Lower leg skin (tissue), 4 donors: ENCODE measurements around the gene SMIM13. TPM values are rescaled to one million over a fixed set of nuclear protein-coding genes. Genes with fewer than 3 reads are reported as not detected.

Source experiments
- DNase-seq, 2 donors: peaks; one replicate each; pipeline ENCODE4 v3.0.0-alpha.2; 2019; ENCODE audit warnings: low spot score in 2 of 2
- H3K4me3 ChIP-seq: fragments of 200-600 bp; sonication (generic); 2 replicates; pipeline ENCODE4 v1.5.1; 2017; ENCODE audit warnings: mild to moderate bottlenecking, low read depth; ENCODE audit not compliant: poor library complexity, severe bottlenecking
- POLR2A ChIP-seq, 2 donors: fragments of 450-650 bp; IDR thresholded peaks; one replicate each; pipeline ENCODE4 v1.6.1; 2016 to 2017; ENCODE audit warnings: antibody characterized with exemption in 2 of 2, mild to moderate bottlenecking in 1 of 2, moderate library complexity in 1 of 2
- WGBS, 2 donors: methylation state at CpG; one replicate each; pipeline ENCODE4 v1.1.5; 2018; 5-methylcytosine and 5-hydroxymethylcytosine counted together
- intact Hi-C: fragments of 100-400 bp; cut with DNase I; formaldehyde crosslinking; loops from one replicate; pipeline ENCODE4 v1.15.0; 2023; ENCODE audit warnings: low total_unique reads
- total RNA-seq, 4 donors: library from RNA; depleted of rRNA; stranded (reverse); fragments of >200 nt; gene quantifications; one replicate each; pipeline ENCODE4 v1.1.0, GENCODE V29; 2016
- TF ChIP-seq, protein P1 (sequence below), 3 donors: fragments of 450-650 bp; IDR thresholded peaks; one replicate each; pipeline ENCODE4 v1.5.1; 2016; ENCODE audit warnings: antibody characterized with exemption in 3 of 3, mild to moderate bottlenecking in 3 of 3, moderate library complexity in 2 of 3

The SMIM13 gene
- total RNA-seq, 4 donors from 2014 or later = 7.6 to 13.9 (median 10.2) TPM

DNA sequence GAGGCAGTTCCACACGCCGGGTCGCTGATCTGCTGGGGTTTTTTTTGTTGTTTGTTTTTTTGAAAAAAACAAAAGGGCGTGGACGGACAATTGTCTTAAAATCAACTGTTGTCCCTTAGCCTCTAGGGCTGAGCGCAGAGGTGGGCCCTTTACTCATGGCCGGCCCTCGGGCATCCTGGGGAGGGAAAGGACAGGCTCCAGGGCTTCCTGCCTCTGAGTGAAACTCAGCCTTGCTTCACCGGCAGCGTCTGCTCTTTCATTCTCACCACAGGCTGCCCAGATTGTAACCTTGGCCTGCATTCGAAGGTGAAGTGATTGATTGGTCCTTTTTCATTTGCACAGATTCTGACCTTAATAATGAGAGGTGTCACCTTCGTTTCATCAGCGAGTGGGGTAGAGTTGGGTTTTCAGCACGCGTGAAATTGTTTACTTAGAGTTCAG, 797 bp downstream of the SMIM13 start:
- 0% methylated on average over 15 of the region's 15 CpGs for WGBS, 2 donors
- DNase-seq = peak in 1 of 2 donors; percentile 88

DNA sequence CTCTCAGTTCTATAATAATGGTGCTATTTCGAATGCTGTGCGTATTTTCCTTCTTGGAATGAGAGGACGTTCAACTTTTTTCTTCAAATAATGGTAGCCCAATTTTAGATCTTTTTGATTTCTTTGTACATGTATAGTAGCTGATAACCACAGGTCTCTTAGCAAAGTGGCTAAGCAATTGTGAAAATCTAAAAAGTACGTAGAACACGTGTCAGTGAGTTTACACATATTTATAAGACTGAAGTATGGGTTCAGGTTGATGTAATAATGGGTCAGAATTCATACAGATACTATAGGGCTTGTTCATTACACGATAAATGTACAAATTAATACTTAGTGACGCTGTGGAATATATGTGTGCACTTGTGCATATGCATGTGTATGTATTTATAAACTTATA, 1.3 kb downstream of the SMIM13 start:
- no peak overlapping the region for H3K4me3 ChIP-seq
- TF ChIP-seq, protein P1, sequence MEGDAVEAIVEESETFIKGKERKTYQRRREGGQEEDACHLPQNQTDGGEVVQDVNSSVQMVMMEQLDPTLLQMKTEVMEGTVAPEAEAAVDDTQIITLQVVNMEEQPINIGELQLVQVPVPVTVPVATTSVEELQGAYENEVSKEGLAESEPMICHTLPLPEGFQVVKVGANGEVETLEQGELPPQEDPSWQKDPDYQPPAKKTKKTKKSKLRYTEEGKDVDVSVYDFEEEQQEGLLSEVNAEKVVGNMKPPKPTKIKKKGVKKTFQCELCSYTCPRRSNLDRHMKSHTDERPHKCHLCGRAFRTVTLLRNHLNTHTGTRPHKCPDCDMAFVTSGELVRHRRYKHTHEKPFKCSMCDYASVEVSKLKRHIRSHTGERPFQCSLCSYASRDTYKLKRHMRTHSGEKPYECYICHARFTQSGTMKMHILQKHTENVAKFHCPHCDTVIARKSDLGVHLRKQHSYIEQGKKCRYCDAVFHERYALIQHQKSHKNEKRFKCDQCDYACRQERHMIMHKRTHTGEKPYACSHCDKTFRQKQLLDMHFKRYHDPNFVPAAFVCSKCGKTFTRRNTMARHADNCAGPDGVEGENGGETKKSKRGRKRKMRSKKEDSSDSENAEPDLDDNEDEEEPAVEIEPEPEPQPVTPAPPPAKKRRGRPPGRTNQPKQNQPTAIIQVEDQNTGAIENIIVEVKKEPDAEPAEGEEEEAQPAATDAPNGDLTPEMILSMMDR (IDR thresholded peaks at IDR 0.05) = no peak
- no peak for TF ChIP-seq POLR2A (IDR thresholded peaks at IDR 0.05)
- WGBS, 2 donors = 34 to 44% methylated on average over 7 of the region's 7 CpGs

More for the DNA sequence above, 797 bp downstream of the SMIM13 start:
- TF ChIP-seq, protein P1 (IDR thresholded peaks at IDR 0.05) = no peak
- no peak for TF ChIP-seq POLR2A (IDR thresholded peaks at IDR 0.05)
- H3K4me3 ChIP-seq = peak overlapping the region; percentile 75
- intact Hi-C loops = no loop called here

DNA sequence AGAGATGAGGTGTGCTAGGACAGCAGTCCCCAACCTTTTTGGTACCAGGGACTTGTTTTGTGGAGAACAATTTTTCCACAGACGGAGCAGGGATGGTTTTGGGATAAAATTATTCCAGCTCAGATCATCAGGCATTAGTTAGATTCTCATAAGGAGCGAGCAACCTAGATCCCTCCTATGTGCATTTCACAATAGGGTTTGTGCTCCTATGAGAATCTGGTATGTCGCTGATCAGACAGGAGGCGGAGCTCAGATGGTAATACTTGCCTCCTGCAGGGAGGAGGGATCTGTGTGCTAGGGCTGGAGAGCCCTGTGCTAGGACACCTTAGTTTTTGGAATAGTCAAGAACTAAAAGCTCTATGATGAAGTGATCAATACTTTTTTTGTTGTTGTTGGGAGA, 2.5 kb downstream of the SMIM13 start:
- intact Hi-C loops = no loop called here
- H3K4me3 ChIP-seq = no peak overlapping the region
- WGBS, 2 donors = 34 to 41% methylated on average over 4 of the region's 4 CpGs

More for the DNA sequence above, 1.3 kb downstream of the SMIM13 start:
- no peak for DNase-seq
- intact Hi-C loops = no loop called here

DNA sequence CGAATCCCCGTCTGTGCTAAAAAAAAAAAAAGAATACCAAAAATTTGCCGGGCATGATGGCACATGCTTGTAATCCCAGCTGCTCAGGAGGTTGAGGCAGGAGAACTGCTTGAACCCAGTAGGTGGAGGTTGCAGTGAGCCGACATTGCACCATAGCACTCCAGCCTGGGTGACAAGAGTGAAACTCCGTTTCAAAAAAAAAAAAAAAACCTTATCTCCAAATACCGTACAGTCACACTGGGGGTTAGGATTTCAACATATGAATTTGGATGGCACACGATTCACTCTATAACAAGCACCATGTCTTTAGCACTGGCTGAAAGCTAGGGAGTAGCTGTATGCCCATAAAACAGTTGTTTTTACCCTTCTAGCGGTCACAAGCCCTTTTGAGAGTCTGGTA, 3.8 kb downstream of the SMIM13 start:
- DNase-seq = no peak
- intact Hi-C loops = no loop called here
- 85 to 89% methylated on average over 8 of the region's 8 CpGs for WGBS, 2 donors
- H3K4me3 ChIP-seq = no peak overlapping the region
- TF ChIP-seq, protein P1 (IDR thresholded peaks at IDR 0.05) = no peak
- TF ChIP-seq POLR2A (IDR thresholded peaks at IDR 0.05) = no peak

More for the DNA sequence above, 2.5 kb downstream of the SMIM13 start:
- TF ChIP-seq, protein P1 (IDR thresholded peaks at IDR 0.05) = no peak
- no peak for DNase-seq

DNA sequence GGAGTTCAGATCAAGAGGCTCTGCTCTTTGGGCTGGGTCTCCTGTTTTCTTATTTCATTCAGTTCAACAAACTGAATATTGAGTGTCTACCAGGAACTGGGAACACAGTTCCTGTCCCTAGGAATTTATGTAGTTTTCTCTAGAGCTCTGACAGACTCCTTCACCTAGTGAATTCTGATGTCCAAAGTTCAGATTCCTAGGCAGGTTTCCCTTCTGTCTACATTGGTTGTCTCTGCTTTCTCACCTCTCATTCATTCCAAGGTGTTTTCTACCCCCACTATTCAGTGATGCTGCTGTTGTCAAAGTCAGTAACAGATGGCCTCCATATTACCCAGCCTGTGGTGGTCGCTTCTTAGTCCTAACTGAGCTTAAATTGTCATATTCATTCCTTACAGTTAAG, 4.4 kb downstream of the SMIM13 start:
- intact Hi-C loops = no loop called here
- TF ChIP-seq, protein P1 (IDR thresholded peaks at IDR 0.05) = no peak
- no peak for TF ChIP-seq POLR2A (IDR thresholded peaks at IDR 0.05)
- H3K4me3 ChIP-seq = no peak overlapping the region
- DNase-seq = no peak
- WGBS, 2 donors = 92 to 94% methylated on average over 1 of the region's 1 CpG

DNA sequence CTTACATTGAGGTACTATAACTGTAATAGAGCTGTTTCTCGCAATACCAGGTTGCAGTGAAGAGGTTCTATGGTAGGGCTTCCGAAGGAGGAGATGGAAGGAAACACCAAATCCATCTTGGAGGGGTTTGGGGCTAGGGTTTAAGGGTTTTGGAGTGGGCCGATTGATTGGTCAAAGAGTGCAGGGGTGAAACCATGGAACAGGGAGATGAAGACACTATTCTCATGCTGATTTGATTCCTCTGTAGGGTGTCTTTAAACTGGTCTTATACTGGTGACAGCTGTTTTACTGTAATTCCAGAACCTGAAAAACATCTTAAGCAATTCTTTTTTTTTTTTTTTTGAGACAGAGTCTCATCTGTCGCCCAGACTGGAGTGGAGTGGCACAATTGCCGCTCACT, 7.8 kb downstream of the SMIM13 start:
- no peak overlapping the region for H3K4me3 ChIP-seq
- WGBS, 2 donors = 93 to 100% methylated on average over 5 of the region's 5 CpGs
- no peak for DNase-seq
- TF ChIP-seq, protein P1 (IDR thresholded peaks at IDR 0.05) = no peak
- no peak for TF ChIP-seq POLR2A (IDR thresholded peaks at IDR 0.05)
- intact Hi-C loops = no loop called here
